Lung (tissue), 12 donors: ENCODE data around the gene FBXO42. TPM values are rescaled to one million over a fixed set of nuclear protein-coding genes. Genes with fewer than 3 reads are reported as not detected.
"Not testable (repeated sequence)": the region's sequence is repeated elsewhere in the genome, so short reads cannot be mapped to it uniquely, and the experiment has no call there.

Experiments
- ATAC-seq: fragments of 200-7000 bp; cut with Tn5 transposase; one replicate; pipeline ENCODE4 v1.9.1; 2020; ENCODE audit warnings: moderate number of reproducible peaks; ENCODE audit not compliant: insufficient read depth, low FRiP score
- DNase-seq, 3 donors: peaks; one replicate each; pipeline ENCODE4 v3.0.0-alpha.2; 2013 to 2017
- H3K27ac ChIP-seq, 2 donors: one replicate each; pipeline ENCODE4 v1.5.1; 2013; ENCODE audit warnings: mild to moderate bottlenecking in 2 of 2, moderate library complexity in 2 of 2, control low read depth in 1 of 2, inconsistent platforms in 1 of 2, low read depth in 1 of 2, low read length in 1 of 2
- H3K27me3 ChIP-seq, 3 donors: one replicate each; pipeline ENCODE4 v1.5.1; 2013; ENCODE audit warnings: low read length in 2 of 3; ENCODE audit not compliant: control insufficient read depth in 3 of 3, insufficient read depth in 3 of 3
- H3K36me3 ChIP-seq, 4 donors: one replicate each; pipeline ENCODE4 v1.5.1; 2013; ENCODE audit warnings: low read length in 4 of 4, mild to moderate bottlenecking in 1 of 4, moderate library complexity in 1 of 4; ENCODE audit not compliant: control insufficient read depth in 4 of 4, insufficient read depth in 4 of 4
- H3K4me1 ChIP-seq, 5 donors: one replicate each; pipeline ENCODE4 v1.5.1; 2013; ENCODE audit warnings: low read length in 5 of 5, mild to moderate bottlenecking in 2 of 5, moderate library complexity in 1 of 5; ENCODE audit not compliant: control insufficient read depth in 5 of 5, insufficient read depth in 5 of 5
- H3K4me3 ChIP-seq: one replicate; pipeline ENCODE4 v1.5.1; 2013; ENCODE audit warnings: mild to moderate bottlenecking, control low read depth, moderate library complexity
- H3K9ac ChIP-seq, 2 donors: one replicate each; pipeline ENCODE4 v1.5.1; 2013; ENCODE audit warnings: low read length in 2 of 2, control low read depth in 1 of 2; ENCODE audit not compliant: insufficient read depth in 1 of 2
- H3K9me3 ChIP-seq, 4 donors: one replicate each; pipeline ENCODE4 v1.5.1; 2013; ENCODE audit warnings: low read length in 3 of 4, mild to moderate bottlenecking in 1 of 4, moderate library complexity in 1 of 4; ENCODE audit not compliant: control insufficient read depth in 4 of 4, insufficient read depth in 3 of 4
- WGBS, 2 donors: extraction: QIAGEN DNeasy Blood & Tissue Kit; methylation state at CpG; one replicate each; pipeline ENCODE4 v1.1.7; 2013; 5-methylcytosine and 5-hydroxymethylcytosine counted together
- polyA plus RNA-seq, 2 donors: library from polyadenylated mRNA; stranded (reverse); fragments of 200-250 nt; gene quantifications; one replicate each; pipeline ENCODE4 v1.2.1, GENCODE V29; 2013
- total RNA-seq, 2 donors: library from RNA; depleted of rRNA in 1 of 2; stranded (reverse); fragments of >200 nt in 1 of 2; gene quantifications; one replicate each; pipeline ENCODE4 v1.2.1, GENCODE V29; 2014 to 2021
- TF ChIP-seq, protein P1 (sequence below): IDR thresholded peaks from 2 replicates; pipeline ENCODE4 v1.5.1; 2012; ENCODE audit warnings: mild to moderate bottlenecking; ENCODE audit errors: control extremely low read depth, extremely low read depth
- donor health status: control.
- donor health status: control.
- donor health status: Bipolar disorder and iron deficiency.
- donor health status: healthy.
- donor health status: DM: yes; HTN: yes; CAD: no.

The FBXO42 gene
- total and polyA plus RNA-seq, 4 donors = 7.3 to 28.6 (median 14.8) TPM

GRCh38 chr1:16246961-16247360 is 105.3 kb downstream of the FBXO42 start:
- Histone ChIP-seq H3K4me3 (no peak overlapping the region), H3K9ac (peak overlapping the region in 1 of 2 donors; percentile 59), H3K9me3 (no peaks in the 10 kb centered on the region), H3K27ac (no peak overlapping the region), H3K36me3 (peaks cover 5 to 14% (median 9%) of the 10 kb centered on the region in 4 donors), H3K4me1 (peaks cover 11 to 40% (median 27%) of the 10 kb centered on the region in 5 donors), H3K27me3 (no peaks in the 10 kb centered on the region)
- ATAC-seq (no peak), DNase-seq (peak in 1 of 3 donors; percentile 39)
- WGBS, 2 donors = 87 to 89% methylated on average over 5 of the region's 5 CpGs
- TF ChIP-seq, protein P1, sequence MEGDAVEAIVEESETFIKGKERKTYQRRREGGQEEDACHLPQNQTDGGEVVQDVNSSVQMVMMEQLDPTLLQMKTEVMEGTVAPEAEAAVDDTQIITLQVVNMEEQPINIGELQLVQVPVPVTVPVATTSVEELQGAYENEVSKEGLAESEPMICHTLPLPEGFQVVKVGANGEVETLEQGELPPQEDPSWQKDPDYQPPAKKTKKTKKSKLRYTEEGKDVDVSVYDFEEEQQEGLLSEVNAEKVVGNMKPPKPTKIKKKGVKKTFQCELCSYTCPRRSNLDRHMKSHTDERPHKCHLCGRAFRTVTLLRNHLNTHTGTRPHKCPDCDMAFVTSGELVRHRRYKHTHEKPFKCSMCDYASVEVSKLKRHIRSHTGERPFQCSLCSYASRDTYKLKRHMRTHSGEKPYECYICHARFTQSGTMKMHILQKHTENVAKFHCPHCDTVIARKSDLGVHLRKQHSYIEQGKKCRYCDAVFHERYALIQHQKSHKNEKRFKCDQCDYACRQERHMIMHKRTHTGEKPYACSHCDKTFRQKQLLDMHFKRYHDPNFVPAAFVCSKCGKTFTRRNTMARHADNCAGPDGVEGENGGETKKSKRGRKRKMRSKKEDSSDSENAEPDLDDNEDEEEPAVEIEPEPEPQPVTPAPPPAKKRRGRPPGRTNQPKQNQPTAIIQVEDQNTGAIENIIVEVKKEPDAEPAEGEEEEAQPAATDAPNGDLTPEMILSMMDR = no peak

GRCh38 chr1:16246239-16246638 is 106.0 kb downstream of the FBXO42 start:
- not testable (repeated sequence) for H3K27me3 ChIP-seq, DNase-seq, H3K4me3 ChIP-seq, H3K36me3 ChIP-seq, H3K27ac ChIP-seq, ATAC-seq, H3K9ac ChIP-seq, H3K9me3 ChIP-seq
- H3K4me1 ChIP-seq = peaks cover 11 to 40% (median 27%) of the 10 kb centered on the region in 5 donors
- WGBS, 2 donors = 100% methylated on average over 1 of the region's 1 CpG

DNA sequence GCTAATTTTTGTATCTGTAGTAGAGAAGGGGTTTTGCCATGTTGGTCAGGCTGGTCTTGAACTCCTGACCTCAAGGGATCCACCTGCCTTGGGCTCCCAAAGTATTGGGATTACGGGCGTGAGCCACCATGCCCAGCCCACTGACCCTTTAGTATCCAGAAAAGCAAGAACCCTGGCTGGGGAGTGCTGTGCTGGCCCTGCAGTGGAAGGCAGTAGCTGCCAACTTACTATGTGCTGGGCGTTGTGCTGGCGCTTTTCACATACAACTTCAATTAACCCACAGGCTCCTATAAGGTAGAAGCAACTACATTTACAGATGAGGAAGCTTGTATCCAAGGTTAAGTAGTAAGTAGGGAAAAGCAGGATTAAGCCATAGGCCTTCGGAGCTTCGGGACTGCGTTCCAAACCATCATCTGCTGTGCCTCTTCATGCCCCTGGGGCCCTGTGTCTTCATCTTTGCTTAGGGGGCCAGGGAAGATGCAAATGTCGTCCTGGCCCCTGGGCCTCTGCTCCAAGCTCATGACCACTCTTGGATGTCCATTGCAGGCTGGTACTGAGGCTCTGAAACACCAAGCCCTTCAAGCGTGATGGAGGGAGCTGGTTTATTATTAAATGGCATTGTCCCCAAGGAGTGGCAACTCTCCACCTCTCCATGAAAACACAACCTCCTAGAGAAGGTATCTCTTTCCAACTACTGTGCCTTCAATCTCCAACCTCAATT is 106.6 kb downstream of the FBXO42 start:
- TF ChIP-seq, protein P1 = no peak
- Histone ChIP-seq H3K4me3 (no peak overlapping the region), H3K27ac (no peak overlapping the region), H3K36me3 (peaks cover 0 to 2% (median 1%) of the 10 kb centered on the region in 4 donors), H3K9me3 (no peaks in the 10 kb centered on the region), H3K27me3 (no peaks in the 10 kb centered on the region), H3K4me1 (peaks cover 11 to 40% (median 21%) of the 10 kb centered on the region in 5 donors), H3K9ac (no peak overlapping the region)
- DNase-seq (no peak), ATAC-seq (no peak)
- WGBS, 2 donors = 95 to 96% methylated on average over 9 of the region's 9 CpGs

DNA sequence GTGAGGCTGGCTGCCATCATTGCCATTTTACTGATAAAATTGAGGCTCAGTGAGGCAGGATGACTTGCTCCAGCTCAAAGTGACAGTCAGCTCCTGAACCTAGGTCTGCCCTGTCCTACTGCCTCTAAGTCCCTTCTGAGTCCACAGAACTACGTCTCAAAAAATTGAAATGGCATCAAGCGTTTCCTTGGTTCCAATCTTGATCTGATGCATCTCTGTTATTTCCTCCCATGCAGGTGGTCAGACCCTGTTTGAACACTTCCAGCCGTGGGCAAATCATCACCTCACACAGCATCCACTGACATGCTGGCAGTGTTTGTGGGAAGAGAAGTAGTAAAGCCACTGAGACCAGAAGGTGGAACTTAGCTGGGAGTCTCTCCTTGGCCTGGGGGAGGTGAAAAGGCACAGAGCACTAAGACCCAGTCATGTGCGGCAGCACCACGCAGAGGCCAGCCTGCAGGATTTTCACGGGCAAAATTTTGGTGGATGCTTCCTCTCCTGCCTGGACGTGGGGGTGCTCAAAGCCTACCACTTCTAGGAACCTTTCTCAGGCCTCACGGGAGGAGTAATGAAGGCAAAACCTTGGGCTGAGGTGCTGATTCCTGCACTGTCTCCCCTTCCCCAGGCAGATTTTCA is 107.5 kb downstream of the FBXO42 start:
- WGBS, 2 donors = 83 to 84% methylated on average over 8 of the region's 8 CpGs
- peaks cover 0 to 2% (median 0%) of the 10 kb centered on the region in 4 donors for H3K36me3 ChIP-seq
- H3K9me3 ChIP-seq = no peaks in the 10 kb centered on the region
- H3K9ac ChIP-seq = peak overlapping the region in 1 of 2 donors; percentile 36
- DNase-seq (no peak), ATAC-seq (no peak)
- H3K27ac ChIP-seq = no peak overlapping the region
- TF ChIP-seq, protein P1 = no peak
- no peaks in the 10 kb centered on the region for H3K27me3 ChIP-seq
- H3K4me1 ChIP-seq = peaks cover 11 to 36% (median 19%) of the 10 kb centered on the region in 5 donors
- no peak overlapping the region for H3K4me3 ChIP-seq
